H1 (cell line): ENCODE results near the gene SMYD1. TPM values are rescaled to one million over a fixed set of nuclear protein-coding genes. Genes with fewer than 3 reads are reported as not detected.

Experiments used
- ATF2 ChIP-seq: IDR thresholded peaks from 2 replicates; pipeline ENCODE4 v1.6.1; 2012; ENCODE audit warnings: low read length, inconsistent platforms
- JUN ChIP-seq: IDR thresholded peaks from 2 replicates; pipeline ENCODE4 v1.6.1; 2011; ENCODE audit warnings: low read depth, mild to moderate bottlenecking, improper control_type of control experiment, low read length
- KDM1A ChIP-seq: fragments of 200-600, 300-600 bp; sonication (generic); IDR thresholded peaks from 2 replicates; pipeline ENCODE4 v1.7.1; 2016; ENCODE audit warnings: mild to moderate bottlenecking, low read length, borderline replicate concordance
- polyA plus RNA-seq, 7 experiments: library from polyadenylated mRNA; depleted of rRNA in 3 of 7; stranded (reverse) in 5 of 7; unstranded in 2 of 7; fragments of >200 nt in 5 of 7; fragments of 200-250 nt in 2 of 7; gene quantifications; 1 replicate in 5 of 7; 2 replicates in 1 of 7; 4 replicates in 1 of 7; pipeline versions ENCODE4 v1.2.1 to v1.2.3, GENCODE V29; 2011 to 2013; ENCODE audit warnings: missing spikeins in 2 of 7, mixed read lengths in 2 of 7
- total RNA-seq: library from RNA; stranded (reverse); fragmentation: NEBNext Ultra II Directional; extraction: Animal tissue kit (Norgen Biotek cat#: 25700); gene quantifications from 2 replicates; pipeline ENCODE4 v1.2.1, GENCODE V29; 2021

Gene SMYD1
- total and polyA plus RNA-seq, 2 of the 8 experiments (the other 6 are each of a cell fraction or from before 2014, with no cell fraction given), result 0.06 TPM; not detected in 1

GRCh38 chr2:88068044-88068443, 419 bp downstream of the SMYD1 start (continued):
- TF ChIP-seq ATF2 (no peak), JUN (no peak), KDM1A (no peak)
